GM12878 (cell line): ENCODE measurements around the gene SIGLEC5.

ENCODE experiments used
- CTCF ChIP-seq, 3 experiments: IDR thresholded peaks in 2 of 3; conservative IDR thresholded peaks in 1 of 3; 2 replicates each; pipeline ENCODE4 v1.5.1; 2011; ENCODE audit warnings: low read depth in 3 of 3, low read length in 3 of 3, mild to moderate bottlenecking in 3 of 3, control low read depth in 2 of 3, moderate library complexity in 2 of 3, inconsistent platforms in 1 of 3, mixed read lengths in 1 of 3; ENCODE audit not compliant: control insufficient read depth in 2 of 3, insufficient read depth in 1 of 3; ENCODE audit errors: extremely low read depth in 1 of 3
- PAX8 ChIP-seq: fragments of 450-650 bp; IDR thresholded peaks from 2 replicates; pipeline ENCODE4 v1.6.1; 2017; ENCODE audit warnings: mild to moderate bottlenecking, moderate library complexity

DNA sequence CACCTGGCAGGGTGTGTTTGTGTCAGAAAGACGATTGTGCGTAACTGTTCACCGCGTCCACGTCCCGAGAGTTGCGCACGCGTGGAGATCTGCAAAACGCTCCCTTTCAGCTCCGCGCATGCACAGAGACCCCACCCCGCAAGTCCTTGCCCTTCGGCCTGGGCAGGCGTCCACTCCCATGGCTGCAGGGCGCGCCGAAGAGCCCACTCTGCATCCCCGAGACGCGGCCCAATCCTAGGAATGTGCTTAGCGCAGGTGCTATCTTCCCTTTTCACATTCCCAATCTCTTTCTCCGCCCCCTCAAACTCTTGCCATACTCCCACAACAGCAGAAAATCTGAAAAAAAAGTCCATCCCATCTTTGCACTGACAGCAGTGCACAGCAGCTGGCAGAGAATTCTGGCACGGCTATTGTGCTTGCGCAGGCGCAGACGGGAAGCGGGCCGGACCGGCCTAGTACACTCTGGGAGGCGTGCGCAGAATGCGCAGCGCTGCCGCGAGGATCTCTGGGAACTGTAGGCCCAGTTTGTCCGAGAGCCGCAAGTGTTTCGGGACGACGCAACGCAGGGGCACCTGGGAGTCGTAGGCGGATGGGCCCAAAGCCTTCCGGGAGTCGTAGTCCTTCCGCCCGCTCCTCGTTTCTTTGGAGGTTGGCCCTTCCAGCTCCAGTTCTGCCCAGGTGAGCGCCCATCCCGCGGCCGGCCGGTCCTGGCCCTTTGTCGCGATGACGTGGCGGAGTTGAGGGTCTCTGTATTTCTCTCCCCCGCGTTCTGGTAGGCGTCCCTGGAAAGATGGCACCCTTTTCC is 36.0 kb downstream of the SIGLEC5 start:
- TF ChIP-seq PAX8 (no peak), CTCF (IDR thresholded peaks at IDR 0.05 in 2 of 3, conservative IDR thresholded peaks at IDR 0.05 in 1 of 3; ENCODE audit: control insufficient read depth in 2 of 3, extremely low read depth in 1 of 3, insufficient read depth in 1 of 3, low read depth in 3 of 3, low read length in 3 of 3) (no peak)
